HuH-7.5 (cell line): ENCODE measurements around the gene FUT8.
A peak's percentile ranks its signal among the peaks of the same experiment; 100 is the strongest.

Experiments used
- DNase-seq: peaks from one replicate; pipeline ENCODE4 v3.0.0; 2011; ENCODE audit warnings: low spot score

Gene FUT8

GRCh38 chr14:65412032-65412846, at the start of gene FUT8:
TSS of gene FUT8 (plus strand) at chr14:65412730. CDS start at chr14:65561564, 148,834 bp downstream.
- peak; percentile 57 for DNase-seq

DNA sequence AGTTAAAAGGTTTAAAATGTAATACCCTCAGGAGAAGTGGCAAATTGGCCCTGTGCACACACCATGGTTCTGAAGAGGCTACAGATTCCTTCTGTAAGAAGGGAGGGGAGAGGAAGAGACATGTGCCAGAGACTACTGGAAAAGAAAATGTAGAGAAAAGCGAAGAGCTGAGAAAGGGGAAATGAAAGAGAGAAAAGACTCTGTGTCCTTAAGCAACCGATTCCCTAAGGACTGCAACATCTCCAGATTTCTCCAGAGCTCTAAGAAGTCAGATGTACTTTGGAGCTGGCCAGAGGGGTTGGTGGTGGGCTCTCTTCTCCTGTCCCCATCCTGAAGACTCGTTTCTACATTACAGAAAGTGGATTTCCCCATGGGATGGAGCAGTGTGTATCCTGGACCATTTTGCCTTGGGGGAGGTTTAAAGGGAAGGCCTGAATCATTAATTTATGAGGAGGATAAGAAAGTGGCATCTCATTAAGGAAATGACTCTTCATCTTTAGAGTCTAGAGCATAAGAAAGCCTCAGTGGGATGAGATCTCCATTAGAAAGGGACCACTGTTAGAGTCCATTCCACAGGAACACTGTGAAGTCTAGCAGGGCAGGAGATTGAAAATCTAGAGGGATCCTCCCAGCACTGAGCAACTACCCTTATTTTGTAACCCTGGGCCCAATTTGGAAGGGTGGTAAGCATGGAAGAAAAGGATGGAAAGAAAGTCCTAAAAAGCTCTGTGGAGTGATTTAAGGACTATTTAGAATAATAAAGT, 45.5 kb upstream of the FUT8 start:
- DNase-seq: no peak

DNA sequence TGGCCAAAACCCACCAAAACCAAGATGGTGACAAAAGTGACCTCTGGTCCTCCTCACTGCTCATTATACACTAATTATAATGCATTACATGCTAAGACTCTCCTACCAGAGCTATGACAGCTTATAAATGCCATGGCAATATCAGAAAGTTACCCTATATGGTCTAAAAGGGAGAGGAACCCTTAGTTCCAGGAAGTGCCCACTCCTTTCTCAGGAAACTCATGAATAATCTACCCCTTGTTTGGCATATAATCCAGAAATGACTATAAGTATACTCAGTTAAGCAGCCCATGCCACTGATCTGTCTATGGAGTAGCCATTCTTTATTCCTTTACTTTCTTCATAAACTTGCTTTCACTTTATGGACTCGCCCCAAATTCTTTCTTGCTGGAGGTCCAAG, 43.0 kb upstream of the FUT8 start:
- no peak for DNase-seq

GRCh38 chr14:65370801-65371248, 41.7 kb upstream of the FUT8 start:
- no peak for DNase-seq

DNA sequence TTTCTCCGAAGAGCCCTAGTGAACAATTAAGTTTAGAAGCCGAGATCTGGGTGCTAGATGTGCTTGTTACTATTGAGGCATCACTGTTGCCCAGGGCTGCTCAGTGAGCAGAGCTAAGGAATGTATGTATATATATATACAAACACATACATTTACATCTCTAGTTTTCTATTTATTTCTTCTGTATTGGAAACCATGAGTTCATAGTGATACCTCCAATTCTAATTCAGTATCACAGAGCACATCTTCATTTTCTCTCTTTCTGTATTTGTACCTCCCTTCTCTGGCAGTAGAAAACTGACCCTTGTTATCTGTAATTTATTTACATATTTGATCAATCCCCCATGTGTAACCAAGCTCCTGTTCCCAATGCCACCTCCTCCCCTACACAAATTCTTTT, 40.7 kb upstream of the FUT8 start:
- DNase-seq: no peak

DNA sequence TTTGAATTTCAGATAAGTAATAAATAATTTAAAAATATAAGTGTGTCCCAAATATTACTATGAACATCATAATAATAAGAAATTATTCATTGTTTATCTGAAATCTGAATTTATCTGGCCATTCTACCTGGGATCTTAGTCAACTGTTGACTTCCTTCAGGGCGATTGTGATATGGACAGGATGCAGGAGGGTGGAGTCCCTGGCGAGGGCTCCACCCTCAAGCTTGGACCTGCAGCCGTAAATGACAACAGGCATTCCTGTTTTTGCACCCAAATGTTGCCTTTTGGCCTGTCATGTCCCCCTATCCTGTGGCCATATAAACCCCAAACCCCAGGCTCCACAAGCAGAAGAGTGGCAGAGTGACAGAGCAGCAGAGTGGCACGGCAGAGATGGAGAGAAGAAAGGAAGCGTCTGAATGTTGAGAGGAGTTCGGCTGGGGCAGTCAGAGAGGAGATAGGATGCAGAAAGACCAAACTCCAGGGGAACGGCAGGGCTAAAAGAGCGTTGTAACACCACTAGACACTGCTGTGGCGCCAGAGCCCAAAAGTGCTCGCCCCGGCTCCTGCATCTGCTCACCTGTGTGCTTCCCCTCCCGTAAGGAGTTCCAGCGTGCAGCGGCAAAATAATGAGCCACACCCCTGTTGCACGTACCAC, 39.4 kb upstream of the FUT8 start:
- no peak for DNase-seq

DNA sequence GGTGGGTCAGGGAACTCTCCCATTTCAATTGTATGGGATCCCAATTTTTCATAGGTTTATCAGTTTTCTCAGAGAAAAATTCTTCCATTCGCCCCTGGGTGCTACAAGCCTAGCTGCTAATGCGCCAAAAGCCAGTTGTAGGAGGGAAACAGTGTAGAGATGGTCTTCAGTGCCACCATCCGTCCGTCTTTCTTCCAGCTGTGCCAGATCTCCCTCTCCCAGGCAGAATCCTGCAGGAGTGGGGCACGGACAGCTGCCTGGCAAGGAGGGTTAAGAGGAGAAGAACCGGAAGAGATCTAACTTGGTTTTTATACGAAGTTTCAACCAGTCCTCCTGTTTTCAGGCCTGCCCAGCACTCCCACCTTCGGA, 38.9 kb upstream of the FUT8 start:
- DNase-seq: no peak

DNA sequence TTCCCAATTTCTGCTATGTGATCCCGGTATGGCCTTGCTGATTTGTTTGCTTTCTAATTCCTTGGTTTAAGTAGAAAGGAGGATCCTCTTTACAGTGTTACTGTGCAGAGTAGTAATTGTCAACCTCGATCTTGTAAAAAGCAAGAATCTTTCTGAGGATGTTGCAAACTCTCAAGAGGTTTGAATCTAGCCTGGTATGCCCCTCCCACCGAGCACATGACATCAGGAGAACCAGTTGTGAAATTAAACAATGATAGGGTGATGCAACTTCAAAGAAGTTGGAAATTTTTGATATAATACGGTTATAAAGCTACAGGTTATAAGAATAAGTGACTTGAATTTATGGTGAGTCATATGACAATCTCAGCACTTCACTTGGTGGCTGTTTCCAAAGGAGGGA, 35.0 kb upstream of the FUT8 start:
- no peak for DNase-seq

GRCh38 chr14:65382586-65382985, 29.9 kb upstream of the FUT8 start:
- DNase-seq: no peak

GRCh38 chr14:65387171-65387570, 25.4 kb upstream of the FUT8 start:
- no peak for DNase-seq

DNA sequence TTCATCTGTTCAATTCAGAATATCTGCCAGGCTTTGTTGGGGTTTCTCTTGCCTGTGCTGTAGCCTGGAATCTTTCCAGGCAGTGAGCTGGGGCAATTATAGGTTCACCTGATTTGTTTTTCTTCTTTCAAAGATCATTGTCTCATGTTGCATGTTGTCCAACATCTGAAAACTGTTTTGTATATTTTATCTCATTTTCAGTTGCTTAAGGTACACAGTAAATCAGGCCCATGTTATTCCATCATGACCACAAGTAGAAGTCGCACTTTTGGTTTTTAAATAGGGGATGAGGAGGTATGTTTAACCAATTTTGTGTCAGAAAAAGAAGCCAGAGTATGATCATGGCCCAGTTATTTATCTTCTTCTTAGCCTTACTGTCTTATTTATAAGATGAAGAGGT, 24.9 kb upstream of the FUT8 start:
- DNase-seq: no peak

GRCh38 chr14:65392296-65392695, 20.2 kb upstream of the FUT8 start:
- no peak for DNase-seq

- no peak for DNase-seq
Measured at GRCh38 chr14:65396082-65396910, 16.2 kb upstream of the FUT8 start.

DNA sequence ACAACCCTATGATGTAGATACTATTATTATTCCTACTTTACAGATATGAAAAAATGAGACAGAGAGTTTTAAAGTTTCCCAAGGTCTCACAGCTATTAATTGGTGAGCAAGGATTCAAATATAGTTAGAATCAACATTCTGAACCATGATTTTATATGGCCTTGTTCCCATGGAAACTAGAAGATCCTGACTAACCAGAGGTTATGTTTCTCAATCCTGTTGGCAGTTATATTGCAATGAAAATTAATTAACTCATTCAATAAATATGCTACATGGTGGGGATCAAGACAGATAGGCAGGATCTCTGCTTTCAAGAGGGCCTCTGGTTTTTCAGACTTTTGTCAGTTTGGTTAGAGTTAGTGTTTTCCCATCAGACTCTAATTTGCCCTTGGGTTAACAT, 9.3 kb upstream of the FUT8 start:
- DNase-seq: no peak

DNA sequence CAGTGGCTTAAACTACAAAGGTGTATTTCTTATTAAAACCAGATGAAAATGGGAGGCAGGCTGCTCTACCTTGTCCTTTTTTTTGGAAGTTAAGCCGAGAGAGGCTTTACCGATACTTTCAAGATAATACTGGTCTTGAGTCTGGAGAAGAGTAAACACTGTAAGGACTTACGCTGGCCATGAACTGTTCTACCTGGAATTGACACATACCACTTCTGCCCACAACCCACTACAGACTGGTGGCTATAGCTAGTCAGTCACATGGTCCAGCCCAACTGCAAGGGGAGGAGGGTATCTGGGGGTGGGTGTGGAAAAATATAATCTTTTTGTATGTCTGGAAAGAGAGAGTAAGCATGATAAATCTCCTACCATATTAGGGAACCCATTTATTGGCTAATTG, 4.4 kb upstream of the FUT8 start:
- DNase-seq: no peak

GRCh38 chr14:65410640-65411039, 1.9 kb upstream of the FUT8 start:
- no peak for DNase-seq

DNA sequence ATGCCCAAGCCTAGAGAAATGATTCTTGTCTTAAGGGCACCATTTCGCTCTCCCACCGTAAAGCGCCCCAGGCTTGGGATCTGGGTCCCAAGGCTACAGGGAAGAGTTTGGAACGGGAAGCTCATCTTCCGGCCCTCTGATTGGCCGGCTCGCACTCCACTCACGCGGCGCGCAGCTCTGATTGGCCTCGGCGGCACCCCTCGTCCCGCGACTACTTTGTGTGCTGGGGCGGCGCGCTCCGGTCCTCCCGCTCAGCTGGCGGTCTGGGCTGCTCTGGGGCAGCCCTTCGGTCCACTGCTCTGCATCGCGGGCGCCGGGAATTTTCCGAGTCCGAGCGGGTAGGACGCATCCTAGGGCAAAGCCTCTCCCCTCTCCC, 886 bp upstream of the FUT8 start:
- DNase-seq: peak; percentile 69

DNA sequence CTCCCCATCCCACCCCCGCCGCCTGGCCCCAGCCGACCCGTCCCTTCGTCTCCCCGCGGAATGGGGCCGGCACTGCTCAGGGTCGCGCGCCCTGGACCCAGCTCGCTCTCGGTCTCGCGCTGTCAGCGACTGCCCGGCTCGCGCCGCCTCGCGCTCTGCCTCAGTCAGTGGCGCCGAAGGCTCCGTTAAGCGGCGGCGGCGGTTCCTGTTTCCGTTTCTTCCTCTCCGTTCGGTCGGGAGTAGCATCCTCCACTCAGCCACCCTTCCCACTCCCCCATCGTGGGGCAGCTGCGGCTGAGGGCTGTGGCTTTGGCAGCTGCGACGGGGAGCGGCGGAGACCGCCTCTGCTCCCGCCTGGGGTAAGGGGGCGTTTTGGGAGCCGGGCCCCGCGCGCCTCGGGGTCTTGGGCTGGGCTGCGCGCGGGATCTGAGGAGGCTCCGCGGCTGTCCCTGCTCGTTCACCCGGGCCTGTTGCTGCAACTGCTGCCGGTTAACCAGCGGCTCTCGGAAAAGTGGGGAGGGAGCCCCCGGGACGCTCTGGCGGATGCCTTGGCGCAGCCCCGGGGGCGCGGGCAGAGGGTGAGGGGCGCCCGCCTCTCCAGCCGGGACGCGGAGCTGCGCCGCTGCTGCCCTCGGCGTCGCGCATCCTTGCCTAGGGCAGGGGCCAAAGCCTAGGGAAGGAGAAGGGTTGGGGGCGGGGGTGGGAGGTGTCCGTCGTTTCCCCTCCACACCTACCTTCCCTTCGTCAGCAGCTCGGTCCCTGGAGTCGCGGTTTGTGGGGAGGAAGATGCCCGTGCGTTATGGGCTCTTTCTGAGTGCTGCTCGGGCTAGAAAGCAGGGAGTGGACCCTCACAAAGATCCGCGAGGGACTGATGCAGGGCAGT, 567 bp downstream of the FUT8 start:
- peak; percentile 20 for DNase-seq

GRCh38 chr14:65413739-65414045, 1.2 kb downstream of the FUT8 start:
- DNase-seq: no peak

- no peak for DNase-seq
Measured at GRCh38 chr14:65414961-65415589, 2.5 kb downstream of the FUT8 start.

GRCh38 chr14:65415613-65416012, 3.1 kb downstream of the FUT8 start:
- DNase-seq: no peak
